GM19240 (cell line): ENCODE measurements around the gene RPL36AL.
"Not testable (repeated sequence)": the region's sequence is repeated elsewhere in the genome, so short reads cannot be mapped to it uniquely, and the experiment has no call there.

Experiments used
- DNase-seq: peaks from one replicate; pipeline ENCODE4 v3.0.0; 2011; ENCODE audit warnings: low spot score; ENCODE audit not compliant: insufficient read length

The RPL36AL gene

GRCh38 chr14:49619730-49620129 lies 696 bp downstream of the RPL36AL start:
- no peak for DNase-seq

DNA sequence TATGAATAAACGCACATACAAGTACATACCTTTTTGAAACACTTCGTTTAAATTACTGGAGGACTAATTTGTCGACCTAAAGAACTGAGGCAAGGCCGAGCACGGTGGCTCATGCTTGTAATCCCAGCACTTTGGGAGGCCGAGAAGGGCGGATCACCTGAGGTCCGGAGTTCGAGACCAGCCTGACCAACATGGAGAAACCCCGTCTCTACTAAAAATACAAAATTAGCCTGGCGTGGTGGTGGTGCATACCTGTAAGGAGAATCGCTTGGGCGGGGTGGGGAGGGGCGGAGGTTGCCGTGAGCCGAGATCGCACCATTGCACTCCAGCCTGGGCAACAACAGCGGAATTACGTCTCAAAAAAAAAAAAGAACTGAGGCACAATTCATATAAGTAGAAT lies 1.2 kb downstream of the RPL36AL start:
- not testable (repeated sequence) for DNase-seq

DNA sequence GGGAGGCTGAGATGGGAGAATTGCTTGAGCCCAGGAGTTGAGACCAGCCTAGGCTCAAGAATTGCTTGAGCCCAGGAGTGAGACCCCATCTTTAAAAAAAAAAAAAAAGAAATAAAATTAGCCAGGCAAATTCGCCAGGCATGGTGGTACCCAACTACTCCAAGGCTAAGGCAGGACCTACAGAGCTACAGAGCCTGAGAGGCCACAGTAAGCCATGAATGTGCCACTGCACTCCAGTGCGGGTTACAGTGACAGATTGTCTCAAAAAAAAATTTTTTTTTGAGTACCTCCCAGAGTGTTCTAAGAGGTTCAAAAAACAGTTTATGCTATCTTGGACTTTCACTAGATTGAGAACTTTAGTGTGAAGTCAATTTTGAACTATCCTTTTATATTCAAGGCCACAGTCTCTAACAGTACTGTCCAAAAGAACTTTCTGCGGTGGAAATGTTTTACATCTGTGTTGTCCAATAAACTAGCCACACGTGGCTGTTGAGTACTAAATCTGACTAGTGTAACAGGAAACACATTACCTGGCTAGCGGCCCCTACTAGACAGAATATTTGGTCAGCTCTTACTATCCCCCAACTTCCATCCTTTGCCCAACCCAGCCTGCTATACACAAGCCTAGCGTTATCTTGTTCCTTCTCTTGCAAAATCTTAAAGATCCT lies 2.4 kb downstream of the RPL36AL start:
- no peak for DNase-seq

GRCh38 chr14:49615776-49616175 lies 4.7 kb downstream of the RPL36AL start:
- no peak for DNase-seq

GRCh38 chr14:49614196-49614595 lies 6.2 kb downstream of the RPL36AL start:
- no peak for DNase-seq

GRCh38 chr14:49612671-49613070 lies 7.8 kb downstream of the RPL36AL start:
- no peak for DNase-seq

GRCh38 chr14:49612251-49612650 lies 8.2 kb downstream of the RPL36AL start:
- DNase-seq, result no peak

DNA sequence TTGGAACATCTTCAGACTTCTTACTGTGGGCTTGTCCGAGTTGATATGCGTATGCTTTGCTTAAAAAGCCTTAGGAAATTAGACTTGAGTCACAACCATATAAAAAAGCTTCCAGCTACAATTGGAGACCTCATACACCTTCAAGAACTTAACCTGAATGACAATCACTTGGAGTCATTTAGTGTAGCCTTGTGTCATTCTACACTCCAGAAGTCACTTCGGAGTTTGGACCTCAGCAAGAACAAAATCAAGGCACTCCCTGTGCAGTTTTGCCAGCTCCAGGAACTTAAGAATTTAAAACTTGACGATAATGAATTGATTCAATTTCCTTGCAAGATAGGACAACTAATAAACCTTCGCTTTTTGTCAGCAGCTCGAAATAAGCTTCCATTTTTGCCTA lies 12.8 kb downstream of the RPL36AL start:
- DNase-seq, result no peak

- DNase-seq, result peak; percentile 29
Measured at GRCh38 chr14:49598485-49599300, 21.7 kb downstream of the RPL36AL start, which contains the start of gene LRR1. Gene LRR1, plus strand, starts transcription at chr14:49598940. Its CDS starts 81 bp downstream, at chr14:49599021.

DNA sequence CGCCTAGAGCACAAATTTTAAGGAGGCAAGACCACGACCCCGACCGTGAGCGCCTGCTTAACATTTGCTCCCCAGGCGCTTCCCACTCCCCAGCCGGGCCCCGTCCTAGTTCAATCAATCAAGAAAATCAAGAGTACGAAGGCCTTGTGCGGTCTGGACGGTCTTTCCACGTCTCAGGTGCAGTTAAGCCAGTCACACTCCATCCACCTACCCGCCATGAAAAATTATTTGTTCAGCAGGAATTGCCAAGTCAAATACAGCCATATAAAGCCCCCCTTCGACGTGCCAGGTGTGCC lies 22.3 kb downstream of the RPL36AL start:
- no peak for DNase-seq

GRCh38 chr14:49594347-49595091 lies 25.9 kb downstream of the RPL36AL start:
- no peak for DNase-seq

GRCh38 chr14:49593016-49593415 lies 27.4 kb downstream of the RPL36AL start:
- DNase-seq, result no peak

DNA sequence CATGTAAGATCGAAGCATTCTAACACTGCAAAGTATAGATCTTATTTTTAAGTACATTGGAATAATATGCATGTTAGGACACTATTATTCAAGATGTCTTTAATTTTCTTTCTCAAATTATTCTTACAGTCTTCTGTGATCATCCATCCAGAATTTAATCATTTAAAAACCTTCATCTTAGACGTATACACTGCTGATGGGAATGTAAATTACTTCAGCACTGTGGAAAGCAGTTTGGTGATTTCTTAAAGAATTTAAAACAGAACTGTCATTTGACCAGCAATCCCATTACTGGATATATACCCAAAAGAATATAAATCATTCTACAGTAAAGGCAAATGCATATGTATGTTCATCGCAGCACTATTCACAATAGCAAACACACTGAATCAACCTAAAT lies 31.0 kb downstream of the RPL36AL start:
- no peak for DNase-seq

GRCh38 chr14:49586673-49587460 lies 33.6 kb downstream of the RPL36AL start:
- no peak for DNase-seq

DNA sequence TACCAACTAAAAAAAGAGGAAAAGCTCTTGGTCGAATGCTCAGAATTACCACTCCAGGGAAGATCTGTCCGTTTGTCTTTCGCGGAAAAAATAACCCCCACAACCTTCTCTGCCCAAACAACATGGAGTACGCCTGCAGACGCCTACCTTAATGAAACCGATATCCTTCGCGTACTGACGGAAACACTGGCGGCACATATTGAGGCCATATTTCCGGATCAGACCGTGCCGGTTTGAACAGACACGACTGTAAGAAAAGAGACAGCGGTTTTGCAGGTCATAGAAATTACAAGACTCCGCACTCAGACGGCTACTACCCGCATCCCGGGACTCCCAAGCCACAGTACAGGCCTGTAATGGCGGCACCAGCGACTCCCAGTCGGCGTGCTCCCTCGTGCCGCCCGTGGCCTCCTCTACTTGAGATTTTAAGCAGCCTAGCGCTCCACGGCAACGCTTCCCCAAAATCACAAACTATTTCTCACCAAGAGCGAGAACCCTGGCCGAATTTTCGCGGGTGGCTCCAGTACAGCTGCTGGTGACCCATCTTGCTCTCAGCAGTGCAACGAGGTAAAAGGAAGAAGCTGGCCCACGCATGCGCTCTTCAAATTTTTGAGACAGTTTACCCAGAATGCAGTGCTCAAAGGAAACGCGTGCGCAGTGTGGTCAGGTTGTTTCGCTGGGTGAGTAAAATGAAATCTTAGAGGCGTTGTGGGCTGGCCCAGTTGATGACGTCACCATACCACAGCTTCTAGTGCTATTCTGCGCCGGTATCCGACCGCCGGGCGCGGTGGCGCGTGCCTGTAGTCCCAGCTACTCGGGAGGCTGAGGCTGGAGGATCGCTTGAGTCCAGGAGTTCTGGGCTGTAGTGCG lies 34.4 kb downstream of the RPL36AL start, which contains the start of gene RPS29:
TSS of gene RPS29 (minus strand) at position 578 of the 870 bp plus-strand sequence. CDS start at position 544, 34 bp downstream.
- peak; percentile 64 for DNase-seq

- not testable (repeated sequence) for DNase-seq
Measured at GRCh38 chr14:49584981-49585640, 35.3 kb downstream of the RPL36AL start.

GRCh38 chr14:49584058-49584457 lies 36.4 kb downstream of the RPL36AL start:
- no peak for DNase-seq

GRCh38 chr14:49583629-49584028 lies 36.8 kb downstream of the RPL36AL start:
- DNase-seq, result no peak

DNA sequence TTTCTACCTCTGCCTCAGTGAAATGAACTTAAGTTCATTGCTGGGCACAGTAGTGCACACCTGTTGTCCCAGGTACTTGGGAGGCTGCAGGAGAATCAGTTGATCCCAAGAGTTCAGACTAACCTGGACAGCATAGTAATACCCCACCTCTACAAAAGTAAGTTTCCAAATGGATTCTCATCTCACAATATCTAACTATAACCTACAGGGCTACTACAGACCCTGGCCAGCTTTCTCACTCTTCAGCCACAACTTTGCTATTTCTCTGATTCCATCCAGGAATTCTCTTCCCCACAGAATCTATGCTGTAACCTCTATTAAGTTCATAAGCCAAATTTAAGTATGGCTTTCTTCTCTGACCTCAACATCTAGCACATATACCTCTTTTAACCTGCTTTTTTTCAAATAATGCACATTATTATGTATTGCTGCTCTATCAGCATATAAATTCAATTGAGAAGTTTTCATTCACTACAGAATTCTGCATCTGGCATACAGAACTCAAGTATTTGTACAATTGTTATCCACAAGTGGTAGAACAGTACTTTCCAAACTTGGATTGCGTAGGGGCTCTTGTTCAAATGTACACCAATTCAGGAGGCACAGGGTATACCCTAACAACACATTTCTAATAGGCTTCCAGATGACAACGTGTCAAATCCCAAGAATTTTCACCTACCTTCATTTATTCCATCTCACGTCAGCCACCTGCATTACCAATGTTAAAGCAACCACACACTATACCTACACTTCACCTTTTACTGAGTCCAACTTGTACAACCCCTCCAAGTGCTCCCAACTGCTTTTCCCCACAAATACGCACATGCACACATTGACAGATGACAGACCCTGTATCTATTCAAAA lies 38.1 kb downstream of the RPL36AL start:
- DNase-seq, result no peak
